CD14-positive monocyte (primary cell): Measurements from ENCODE around the gene ZBTB49. TPM values are rescaled to one million over a fixed set of nuclear protein-coding genes. Genes with fewer than 3 reads are reported as not detected.

ENCODE experiments used
- DNase-seq, 3 donors: peaks; one replicate each; pipeline ENCODE4 v3.0.0-alpha.2; 2011 to 2022
- H2AFZ ChIP-seq: 2 replicates; pipeline ENCODE4 v1.6.0; 2012; ENCODE audit warnings: mild to moderate bottlenecking, low read depth, low read length, inconsistent platforms; ENCODE audit not compliant: insufficient read depth, poor library complexity, severe bottlenecking
- H3K27ac ChIP-seq, 2 donors: 1 replicate in 1 of 2; 2 replicates in 1 of 2; pipeline ENCODE4 v1.5.1; 2012 to 2013; ENCODE audit warnings: low read length in 2 of 2, control low read depth in 1 of 2, inconsistent platforms in 1 of 2, low read depth in 1 of 2, mild to moderate bottlenecking in 1 of 2
- H3K27me3 ChIP-seq, 2 donors: one replicate each; pipeline versions ENCODE4 v1.6.0 to v1.6.1; 2011 to 2013; ENCODE audit warnings: low read length in 2 of 2; ENCODE audit not compliant: control insufficient read depth in 2 of 2, insufficient read depth in 2 of 2
- H3K36me3 ChIP-seq, 2 donors: replicated peaks in 1 of 2; 1 replicate in 1 of 2; 2 replicates in 1 of 2; pipeline versions ENCODE4 v1.5.1 to v1.6.1; 2012 to 2013; ENCODE audit warnings: low read length in 2 of 2, control low read depth in 1 of 2, inconsistent platforms in 1 of 2, mild to moderate bottlenecking in 1 of 2; ENCODE audit not compliant: insufficient read depth in 2 of 2, control insufficient read depth in 1 of 2
- H3K4me1 ChIP-seq, 2 donors: 1 replicate in 1 of 2; 2 replicates in 1 of 2; pipeline versions ENCODE4 v1.5.1 to v1.6.1; 2012 to 2013; ENCODE audit warnings: low read length in 2 of 2, control low read depth in 1 of 2, inconsistent platforms in 1 of 2, mild to moderate bottlenecking in 1 of 2, moderate library complexity in 1 of 2; ENCODE audit not compliant: insufficient read depth in 2 of 2, control insufficient read depth in 1 of 2
- H3K4me2 ChIP-seq: replicated peaks from 2 replicates; pipeline ENCODE3; 2012; ENCODE audit warnings: low read length, moderate library complexity, mild to moderate bottlenecking; ENCODE audit not compliant: poor library complexity, severe bottlenecking; ENCODE audit errors: extremely low read depth
- H3K4me3 ChIP-seq, 3 experiments: fragments of 200-600 bp in 1 of 3; sonication (generic) in 1 of 3; replicated peaks in 1 of 3; 1 replicate in 2 of 3; 2 replicates in 1 of 3; pipeline ENCODE4 v1.5.1; 2011 to 2013; ENCODE audit warnings: low read length in 3 of 3, mild to moderate bottlenecking in 3 of 3, control low read depth in 2 of 3, low read depth in 2 of 3, inconsistent platforms in 1 of 3, moderate library complexity in 1 of 3
- H3K79me2 ChIP-seq: 2 replicates; pipeline ENCODE4 v1.6.0; 2012; ENCODE audit warnings: mild to moderate bottlenecking, control low read depth, inconsistent platforms, low read length, moderate library complexity; ENCODE audit not compliant: insufficient read depth
- H3K9ac ChIP-seq: 2 replicates; pipeline ENCODE4 v1.6.0; 2017; ENCODE audit warnings: low read length, mild to moderate bottlenecking; ENCODE audit not compliant: insufficient read depth, poor library complexity, severe bottlenecking
- H3K9me3 ChIP-seq, 2 donors: replicated peaks in 1 of 2; 1 replicate in 1 of 2; 2 replicates in 1 of 2; pipeline versions ENCODE4 v1.5.1 to v1.6.1; 2012 to 2013; ENCODE audit warnings: low read length in 2 of 2, control low read depth in 1 of 2; ENCODE audit not compliant: control insufficient read depth in 1 of 2, insufficient read depth in 1 of 2
- H4K20me1 ChIP-seq: 2 replicates; pipeline ENCODE4 v1.6.0; 2012; ENCODE audit warnings: mild to moderate bottlenecking, low read length, control low read depth, moderate library complexity; ENCODE audit not compliant: insufficient read depth
- H3K27ac Mint-ChIP-seq, 7 donors: one replicate each; pipeline ENCODE4 v1.8.0; 2020; ENCODE audit warnings: mild to moderate bottlenecking in 7 of 7, mixed read lengths in 7 of 7, moderate library complexity in 6 of 7, inconsistent platforms in 2 of 7
- H3K27me3 Mint-ChIP-seq, 3 donors: one replicate each; pipeline ENCODE4 v1.8.0; 2021 to 2022; ENCODE audit warnings: low read depth in 3 of 3, mild to moderate bottlenecking in 3 of 3, mixed read lengths in 3 of 3, moderate library complexity in 3 of 3, inconsistent platforms in 1 of 3
- H3K36me3 Mint-ChIP-seq, 2 donors: one replicate each; pipeline ENCODE4 v1.8.0; 2020; ENCODE audit warnings: mixed read lengths in 2 of 2, inconsistent platforms in 1 of 2, mild to moderate bottlenecking in 1 of 2
- H3K4me1 Mint-ChIP-seq: one replicate; pipeline ENCODE4 v1.8.0; 2020; ENCODE audit warnings: mild to moderate bottlenecking, mixed read lengths
- H3K4me3 Mint-ChIP-seq, 2 donors: one replicate each; pipeline ENCODE4 v1.8.0; 2020; ENCODE audit warnings: mild to moderate bottlenecking in 2 of 2, mixed read lengths in 2 of 2, moderate library complexity in 1 of 2
- H3K9me3 Mint-ChIP-seq, 7 donors: one replicate each; pipeline ENCODE4 v1.8.0; 2020 to 2022; ENCODE audit warnings: mixed read lengths in 7 of 7, mild to moderate bottlenecking in 6 of 7, moderate library complexity in 6 of 7, inconsistent platforms in 2 of 7
- WGBS: methylation state at CpG from one replicate; pipeline ENCODE4 v1.1.5; 2013; ENCODE audit warnings: missing lambda C conversion rate; ENCODE audit not compliant: insufficient coverage; 5-methylcytosine and 5-hydroxymethylcytosine counted together
- intact Hi-C, 2 donors: fragments of 100-400 bp; cut with micrococcal nuclease; formaldehyde crosslinking; loops; one replicate each; pipeline versions ENCODE4 v1.15.0 to v1.15.1; 2023
- polyA plus RNA-seq, 3 donors: library from polyadenylated mRNA; depleted of rRNA in 1 of 3; unstranded in 2 of 3; stranded (reverse) in 1 of 3; fragments of 300-500 nt in 2 of 3; fragments of >200 nt in 1 of 3; fragmentation: Illumina TruSeq in 2 of 3; gene quantifications; 1 replicate in 2 of 3; 2 replicates in 1 of 3; pipeline ENCODE4 v1.2.3, GENCODE V29; 2012 to 2021
- TF ChIP-seq, protein P1 (sequence below): fragments of 200-600 bp; IDR thresholded peaks from one replicate; pipeline ENCODE4 v1.8.0; 2022; ENCODE audit warnings: antibody characterized with exemption, mild to moderate bottlenecking

ZBTB49 gene
- polyA plus RNA-seq, 3 donors, result 1.4 to 3.8 (median 1.7) TPM

DNA sequence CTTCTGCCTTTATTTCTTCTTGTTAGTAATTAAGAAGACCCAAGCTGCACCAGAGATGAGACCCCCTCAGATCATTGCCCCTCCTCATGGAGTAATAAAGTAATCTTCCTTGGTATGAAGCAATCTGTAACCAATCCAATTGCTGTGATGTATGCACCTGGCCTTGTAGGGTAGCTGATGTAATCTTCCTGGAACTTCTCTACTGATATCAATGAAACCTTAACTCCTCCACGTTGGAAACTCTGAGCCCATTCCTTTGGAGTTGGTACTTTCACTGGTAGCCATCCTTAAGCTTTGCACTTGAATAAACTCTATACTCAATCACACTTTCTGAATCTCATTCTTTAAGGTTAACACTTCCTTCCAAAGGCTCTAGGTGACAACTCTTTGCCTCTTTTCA is 65.3 kb downstream of the ZBTB49 start:
- Histone ChIP-seq H3K9me3 (no peaks in the 10 kb centered on the region), H3K9ac (no peak overlapping the region), H3K27ac (no peak overlapping the region), H3K4me1 (no peaks in the 10 kb centered on the region), H3K4me2 (no peak overlapping the region), H3K36me3 (no peaks in the 10 kb centered on the region), H3K27me3 (peaks cover 0 to 6% of the 10 kb centered on the region in 2 donors), H2AFZ (no peak overlapping the region), H4K20me1 (no peaks in the 10 kb centered on the region), H3K4me3 (no peak overlapping the region), H3K79me2 (no peaks in the 10 kb centered on the region)
- no peak overlapping the region for H3K27ac Mint-ChIP-seq
- H3K4me3 Mint-ChIP-seq, result no peak overlapping the region
- TF ChIP-seq, protein P1, sequence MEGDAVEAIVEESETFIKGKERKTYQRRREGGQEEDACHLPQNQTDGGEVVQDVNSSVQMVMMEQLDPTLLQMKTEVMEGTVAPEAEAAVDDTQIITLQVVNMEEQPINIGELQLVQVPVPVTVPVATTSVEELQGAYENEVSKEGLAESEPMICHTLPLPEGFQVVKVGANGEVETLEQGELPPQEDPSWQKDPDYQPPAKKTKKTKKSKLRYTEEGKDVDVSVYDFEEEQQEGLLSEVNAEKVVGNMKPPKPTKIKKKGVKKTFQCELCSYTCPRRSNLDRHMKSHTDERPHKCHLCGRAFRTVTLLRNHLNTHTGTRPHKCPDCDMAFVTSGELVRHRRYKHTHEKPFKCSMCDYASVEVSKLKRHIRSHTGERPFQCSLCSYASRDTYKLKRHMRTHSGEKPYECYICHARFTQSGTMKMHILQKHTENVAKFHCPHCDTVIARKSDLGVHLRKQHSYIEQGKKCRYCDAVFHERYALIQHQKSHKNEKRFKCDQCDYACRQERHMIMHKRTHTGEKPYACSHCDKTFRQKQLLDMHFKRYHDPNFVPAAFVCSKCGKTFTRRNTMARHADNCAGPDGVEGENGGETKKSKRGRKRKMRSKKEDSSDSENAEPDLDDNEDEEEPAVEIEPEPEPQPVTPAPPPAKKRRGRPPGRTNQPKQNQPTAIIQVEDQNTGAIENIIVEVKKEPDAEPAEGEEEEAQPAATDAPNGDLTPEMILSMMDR, result no peak
- H3K27me3 Mint-ChIP-seq, result peaks cover 2 to 17% (median 15%) of the 10 kb centered on the region in 3 donors
- H3K9me3 Mint-ChIP-seq, result peaks cover 0 to 3% (median 0%) of the 10 kb centered on the region in 7 donors
- H3K4me1 Mint-ChIP-seq, result no peaks in the 10 kb centered on the region
- WGBS, result 74% methylated on average over 1 of the region's 1 CpG
- DNase-seq, result no peak
- H3K36me3 Mint-ChIP-seq, result no peaks in the 10 kb centered on the region
- intact Hi-C loops, result no loop called here

DNA sequence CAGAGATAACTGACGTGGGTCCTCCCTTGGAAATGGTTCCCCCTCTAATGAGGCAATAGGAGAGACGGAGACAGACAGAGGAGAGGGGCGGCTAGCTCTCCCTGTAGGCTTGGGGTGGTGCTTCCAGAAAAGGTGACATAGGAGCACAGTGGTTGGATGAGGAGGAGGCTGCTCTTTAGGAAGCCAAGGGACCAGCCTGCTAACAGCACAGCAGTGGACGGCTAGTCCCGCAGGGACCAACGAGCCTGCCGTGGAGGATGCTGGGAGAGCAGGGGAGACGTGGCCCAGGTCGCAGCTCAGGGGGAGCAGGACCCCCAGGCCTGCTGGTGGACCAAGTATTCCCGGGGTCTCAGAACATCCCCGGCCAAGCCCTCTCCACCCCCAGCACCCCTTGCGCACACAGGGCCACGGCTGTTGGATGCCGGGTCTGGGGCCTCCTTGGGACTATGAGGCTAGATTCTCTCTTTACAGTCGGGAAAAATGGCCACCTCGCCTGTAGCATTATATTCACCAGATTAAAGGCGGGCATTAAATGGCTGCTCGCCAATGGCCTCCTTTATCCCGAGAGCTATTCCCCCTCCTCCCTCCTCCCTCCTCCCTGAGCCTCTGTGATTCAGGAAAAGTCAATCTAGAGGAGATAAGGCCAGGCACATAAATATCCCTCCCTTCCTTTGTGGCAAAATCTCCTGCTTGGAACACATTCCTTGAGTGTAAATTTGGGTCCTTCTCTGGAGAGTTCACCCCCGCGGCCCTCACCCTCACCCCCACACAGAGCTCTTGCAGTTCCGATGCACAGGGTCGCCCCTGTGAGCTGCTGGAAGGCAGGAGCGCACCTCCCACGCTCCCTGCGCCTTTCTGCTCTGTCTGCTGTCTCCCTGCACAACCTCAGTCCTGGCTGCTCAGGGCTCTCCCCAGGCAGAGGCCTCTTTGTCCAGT is 66.3 kb downstream of the ZBTB49 start:
- 74% methylated on average over 20 of the region's 26 CpGs for WGBS
- Mint-ChIP-seq H3K27me3 (peaks cover 2 to 19% (median 15%) of the 10 kb centered on the region in 3 donors), H3K4me1 (no peaks in the 10 kb centered on the region), H3K4me3 (no peak overlapping the region), H3K9me3 (peaks cover 0 to 2% (median 0%) of the 10 kb centered on the region in 7 donors), H3K27ac (peak overlapping the region in 1 of 7 donors; percentile 26), H3K36me3 (no peaks in the 10 kb centered on the region)
- Histone ChIP-seq H3K9me3 (no peaks in the 10 kb centered on the region), H3K4me1 (no peaks in the 10 kb centered on the region), H4K20me1 (no peaks in the 10 kb centered on the region), H3K27me3 (peaks cover 0 to 6% of the 10 kb centered on the region in 2 donors), H3K79me2 (no peaks in the 10 kb centered on the region), H3K4me2 (no peak overlapping the region), H2AFZ (no peak overlapping the region), H3K4me3 (no peak overlapping the region), H3K9ac (no peak overlapping the region), H3K36me3 (no peaks in the 10 kb centered on the region), H3K27ac (no peak overlapping the region)
- no peak for DNase-seq
- intact Hi-C loops, result no loop called here
- TF ChIP-seq, protein P1, result no peak
